Loucy (cell line): Measurements from ENCODE around the gene ADH1C.
"Not testable (repeated sequence)": the region's sequence is repeated elsewhere in the genome, so short reads cannot be mapped to it uniquely, and the experiment has no call there.

Experiments
- H2AFZ ChIP-seq: fragments of 200-600 bp; sonication (generic); 2 replicates; pipeline ENCODE4 v1.6.0; 2016; ENCODE audit warnings: antibody characterized with exemption, mild to moderate bottlenecking, low read length, moderate library complexity
- H3F3A ChIP-seq: fragments of 200-600 bp; 2 replicates; pipeline ENCODE4 v1.6.0; 2016; ENCODE audit warnings: antibody characterized with exemption, low read depth, mild to moderate bottlenecking
- H3K27me3 ChIP-seq: fragments of 200-600 bp; sonication (generic); 2 replicates; pipeline ENCODE4 v1.6.1; 2014; ENCODE audit warnings: low read length, mild to moderate bottlenecking; ENCODE audit not compliant: insufficient read depth, poor library complexity, severe bottlenecking
- H3K36me3 ChIP-seq: fragments of 200-600 bp; sonication (generic); 2 replicates; pipeline ENCODE4 v1.6.1; 2016; ENCODE audit warnings: low read length; ENCODE audit not compliant: insufficient read depth
- H3K4me1 ChIP-seq: fragments of 200-600 bp; sonication (generic); 2 replicates; pipeline ENCODE4 v1.5.1; 2014; ENCODE audit warnings: low read length, mild to moderate bottlenecking; ENCODE audit not compliant: insufficient read depth, poor library complexity, severe bottlenecking
- H3K4me2 ChIP-seq: fragments of 200-600 bp; sonication (generic); 2 replicates; pipeline ENCODE4 v1.6.0; 2014; ENCODE audit warnings: antibody characterized with exemption, low read length, low read depth, mild to moderate bottlenecking; ENCODE audit not compliant: poor library complexity, severe bottlenecking
- H3K4me3 ChIP-seq: fragments of 200-600 bp; sonication (generic); 2 replicates; pipeline ENCODE4 v1.5.1; 2014; ENCODE audit warnings: low read length, mild to moderate bottlenecking, mixed read lengths; ENCODE audit not compliant: poor library complexity, severe bottlenecking
- H3K79me2 ChIP-seq: fragments of 200-600 bp; sonication (generic); 2 replicates; pipeline ENCODE4 v1.6.1; 2014; ENCODE audit warnings: low read length; ENCODE audit not compliant: insufficient read depth
- H3K9ac ChIP-seq: fragments of 200-600 bp; sonication (generic); 2 replicates; pipeline ENCODE4 v1.6.0; 2014; ENCODE audit warnings: mild to moderate bottlenecking, low read depth, low read length, moderate library complexity; ENCODE audit not compliant: poor library complexity, severe bottlenecking
- H3K9me2 ChIP-seq: fragments of 200-600 bp; sonication (generic); replicated peaks from 2 replicates; pipeline ENCODE4 v1.6.1; 2016; ENCODE audit warnings: low read depth, low read length, mixed read lengths
- H3K9me3 ChIP-seq: fragments of 200-600 bp; sonication (generic); 2 replicates; pipeline ENCODE4 v1.6.1; 2014; ENCODE audit warnings: mild to moderate bottlenecking, antibody characterized with exemption, low read length, low read depth; ENCODE audit not compliant: insufficient read depth
- H4K20me1 ChIP-seq: fragments of 200-600 bp; sonication (generic); 2 replicates; pipeline ENCODE4 v1.6.0; 2014; ENCODE audit warnings: antibody characterized with exemption, low read length, mild to moderate bottlenecking; ENCODE audit not compliant: insufficient read depth, poor library complexity, severe bottlenecking
- CTCF ChIP-seq: fragments of 200-600 bp; sonication (generic); conservative IDR thresholded peaks from 2 replicates; pipeline ENCODE4 v1.5.1; 2014; ENCODE audit warnings: mild to moderate bottlenecking, antibody characterized with exemption, low read length
- EZH2phosphoT487 ChIP-seq: fragments of 200-600 bp; IDR thresholded peaks from 2 replicates; pipeline ENCODE4 v1.6.1; 2018; ENCODE audit warnings: antibody characterized with exemption, mild to moderate bottlenecking, moderate library complexity, borderline replicate concordance

Gene ADH1C

GRCh38 chr4:99382745-99383360 lies 30.3 kb upstream of the ADH1C start:
- Histone ChIP-seq H3K79me2 (no peaks in the 10 kb centered on the region), H3K4me1 (no peaks in the 10 kb centered on the region), H2AFZ (no peak overlapping the region), H3K27me3 (no peaks in the 10 kb centered on the region), H3K9me2 (no peaks in the 10 kb centered on the region), H4K20me1 (no peaks in the 10 kb centered on the region), H3K36me3 (no peaks in the 10 kb centered on the region), H3K9me3 (no peaks in the 10 kb centered on the region), H3F3A (no peaks in the 10 kb centered on the region), H3K4me3 (no peak overlapping the region), H3K9ac (no peak overlapping the region), H3K4me2 (no peak overlapping the region)
- TF ChIP-seq CTCF (no peak), EZH2phosphoT487 (no peak)

GRCh38 chr4:99381588-99382175 lies 29.1 kb upstream of the ADH1C start:
- Histone ChIP-seq H3K4me3 (no peak overlapping the region), H3K79me2 (no peaks in the 10 kb centered on the region), H3K9me3 (no peaks in the 10 kb centered on the region), H3K4me1 (no peaks in the 10 kb centered on the region), H3K9ac (no peak overlapping the region), H3F3A (no peaks in the 10 kb centered on the region), H2AFZ (no peak overlapping the region), H3K27me3 (no peaks in the 10 kb centered on the region), H3K36me3 (no peaks in the 10 kb centered on the region), H3K4me2 (no peak overlapping the region), H3K9me2 (no peaks in the 10 kb centered on the region), H4K20me1 (no peaks in the 10 kb centered on the region)
- TF ChIP-seq CTCF: no peak
- no peak for TF ChIP-seq EZH2phosphoT487

- H3K9me2 ChIP-seq: no peaks in the 10 kb centered on the region
- H3K4me1 ChIP-seq: no peaks in the 10 kb centered on the region
- no peaks in the 10 kb centered on the region for H3K27me3 ChIP-seq
- no peaks in the 10 kb centered on the region for H4K20me1 ChIP-seq
- H3F3A ChIP-seq: no peaks in the 10 kb centered on the region
- H3K9me3 ChIP-seq: no peaks in the 10 kb centered on the region
- H3K79me2 ChIP-seq: no peaks in the 10 kb centered on the region
- H3K4me3 ChIP-seq: no peak overlapping the region
- no peaks in the 10 kb centered on the region for H3K36me3 ChIP-seq
- no peak overlapping the region for H2AFZ ChIP-seq
- H3K4me2 ChIP-seq: no peak overlapping the region
- no peak for TF ChIP-seq EZH2phosphoT487
- H3K9ac ChIP-seq: no peak overlapping the region
These were observed 27.0 kb upstream of the ADH1C start for GRCh38 chr4:99379571-99379970.

- H3K36me3 ChIP-seq: no peaks in the 10 kb centered on the region
- H3K27me3 ChIP-seq: no peaks in the 10 kb centered on the region
- H3K9me2 ChIP-seq: no peaks in the 10 kb centered on the region
- H4K20me1 ChIP-seq: no peaks in the 10 kb centered on the region
- H3K9me3 ChIP-seq: no peaks in the 10 kb centered on the region
- TF ChIP-seq EZH2phosphoT487 (no peak), CTCF (no peak)
- H2AFZ ChIP-seq: no peak overlapping the region
- no peak overlapping the region for H3K4me2 ChIP-seq
- H3K79me2 ChIP-seq: no peaks in the 10 kb centered on the region
- H3K4me3 ChIP-seq: no peak overlapping the region
- H3K9ac ChIP-seq: no peak overlapping the region
- no peaks in the 10 kb centered on the region for H3F3A ChIP-seq
- no peaks in the 10 kb centered on the region for H3K4me1 ChIP-seq
These were observed 26.3 kb upstream of the ADH1C start for GRCh38 chr4:99378876-99379275.

GRCh38 chr4:99377341-99377740 lies 24.8 kb upstream of the ADH1C start:
- not testable (repeated sequence) for H3K9me2 ChIP-seq, H3F3A ChIP-seq, H3K4me2 ChIP-seq, H3K4me1 ChIP-seq, H3K79me2 ChIP-seq, H4K20me1 ChIP-seq, H3K4me3 ChIP-seq, H2AFZ ChIP-seq, H3K9me3 ChIP-seq, H3K36me3 ChIP-seq, H3K9ac ChIP-seq, H3K27me3 ChIP-seq
